Gastrocnemius medialis (tissue), 4 donors: ENCODE measurements around the gene ARHGAP24. TPM values are rescaled to one million over a fixed set of nuclear protein-coding genes. Genes with fewer than 3 reads are reported as not detected.
"Not testable (repeated sequence)": the region's sequence is repeated elsewhere in the genome, so short reads cannot be mapped to it uniquely, and the experiment has no call there.

Experiments
- ATAC-seq, 2 donors: fragments of 150-250 bp; one replicate each; pipeline ENCODE4 v1.9.1; 2016
- DNase-seq, 2 donors: peaks; one replicate each; pipeline ENCODE4 v3.0.0-alpha.2; 2019
- H3K27ac ChIP-seq, 4 donors: fragments of 200-600 bp; sonication (generic); 1 replicate in 1 of 4; 2 replicates in 3 of 4; pipeline ENCODE4 v1.5.1; 2016 to 2018; ENCODE audit warnings: mild to moderate bottlenecking in 2 of 4, moderate library complexity in 1 of 4
- H3K27me3 ChIP-seq, 3 donors: fragments of 200-600 bp; sonication (generic) in 2 of 3; 1 replicate in 1 of 3; 2 replicates in 2 of 3; pipeline versions ENCODE4 v1.5.1 to v1.6.0; 2016 to 2019; ENCODE audit warnings: mild to moderate bottlenecking in 1 of 3, moderate library complexity in 1 of 3
- H3K36me3 ChIP-seq, 2 donors: fragments of 200-600 bp; sonication (generic) in 1 of 2; one replicate each; pipeline ENCODE4 v1.5.1; 2017 to 2018
- H3K4me1 ChIP-seq, 2 donors: fragments of 200-600 bp; sonication (generic) in 1 of 2; one replicate each; pipeline ENCODE4 v1.5.1; 2016 to 2017; ENCODE audit warnings: mild to moderate bottlenecking in 2 of 2
- H3K4me3 ChIP-seq, 4 donors: fragments of 200-600 bp; sonication (generic) in 3 of 4; 1 replicate in 1 of 4; 2 replicates in 3 of 4; pipeline ENCODE4 v1.5.1; 2016 to 2019; ENCODE audit warnings: mild to moderate bottlenecking in 2 of 4
- H3K9me3 ChIP-seq, 3 donors: fragments of 200-600 bp; sonication (generic) in 2 of 3; 1 replicate in 1 of 3; 2 replicates in 2 of 3; pipeline ENCODE4 v1.5.1; 2016 to 2019
- POLR2A ChIP-seq, 2 donors: fragments of 450-650 bp; IDR thresholded peaks; one replicate each; pipeline ENCODE4 v1.6.1; 2017; ENCODE audit warnings: antibody characterized with exemption in 2 of 2, mild to moderate bottlenecking in 2 of 2, moderate library complexity in 2 of 2
- in situ Hi-C, 4 donors: fragments of 200-750 bp; cut with MboI; loops; one replicate each; pipeline versions ENCODE4 v1.15.0 to v1.8.0; 2017; ENCODE audit warnings: low sequenced_read_pairs in 4 of 4
- intact Hi-C: fragments of 100-400 bp; cut with DNase I; formaldehyde crosslinking; loops from one replicate; pipeline ENCODE4 v1.15.1; 2023; ENCODE audit warnings: low total_unique reads
- total RNA-seq, 4 donors: library from RNA; depleted of rRNA; stranded (reverse); fragments of >200 nt; gene quantifications; one replicate each; pipeline versions ENCODE4 v1.1.0 to v1.2.3, GENCODE V29; 2016
- TF ChIP-seq, protein P1 (sequence below), 5 experiments: fragments of 450-650 bp in 3 of 5; fragments of 200-600 bp in 2 of 5; sonication (generic) in 2 of 5; IDR thresholded peaks in 4 of 5; conservative IDR thresholded peaks in 1 of 5; 1 replicate in 4 of 5; 2 replicates in 1 of 5; pipeline ENCODE4 v1.5.1; 2016 to 2019; ENCODE audit warnings: antibody characterized with exemption in 5 of 5, mild to moderate bottlenecking in 3 of 5, moderate library complexity in 3 of 5

The ARHGAP24 gene
- total RNA-seq, 4 donors from 2014 or later = 2.8 to 7.8 (median 5.3) TPM

DNA sequence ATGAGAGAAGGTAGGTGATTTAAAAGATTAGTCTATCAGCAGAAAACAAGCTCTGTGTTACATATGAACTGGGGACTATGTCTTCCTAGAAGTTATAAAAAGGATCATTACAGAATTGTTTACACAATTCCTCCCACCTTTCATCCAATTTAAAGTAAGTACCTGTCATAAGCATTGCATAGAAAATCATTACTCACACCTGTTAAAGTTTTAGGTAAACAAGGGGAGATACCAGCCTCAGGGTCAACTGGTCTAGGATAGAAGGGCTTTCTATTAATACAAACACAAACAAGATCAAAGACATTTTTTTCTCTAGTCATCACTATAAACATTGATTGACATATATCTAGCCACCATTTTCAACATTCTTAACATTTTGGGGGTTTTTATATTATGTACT lies 333.9 kb downstream of the ARHGAP24 start:
- Histone ChIP-seq H3K27me3 (no peaks in the 10 kb centered on the region), H3K27ac (peak overlapping the region in 3 of 4 donors; percentile 41 to 63 (median 52)), H3K4me1 (peaks cover 6 to 19% of the 10 kb centered on the region in 2 donors), H3K36me3 (no peaks in the 10 kb centered on the region), H3K4me3 (no peak overlapping the region), H3K9me3 (no peaks in the 10 kb centered on the region)
- intact Hi-C loops (no loop called here), in situ Hi-C loops (no loop called here)
- TF ChIP-seq, protein P1, sequence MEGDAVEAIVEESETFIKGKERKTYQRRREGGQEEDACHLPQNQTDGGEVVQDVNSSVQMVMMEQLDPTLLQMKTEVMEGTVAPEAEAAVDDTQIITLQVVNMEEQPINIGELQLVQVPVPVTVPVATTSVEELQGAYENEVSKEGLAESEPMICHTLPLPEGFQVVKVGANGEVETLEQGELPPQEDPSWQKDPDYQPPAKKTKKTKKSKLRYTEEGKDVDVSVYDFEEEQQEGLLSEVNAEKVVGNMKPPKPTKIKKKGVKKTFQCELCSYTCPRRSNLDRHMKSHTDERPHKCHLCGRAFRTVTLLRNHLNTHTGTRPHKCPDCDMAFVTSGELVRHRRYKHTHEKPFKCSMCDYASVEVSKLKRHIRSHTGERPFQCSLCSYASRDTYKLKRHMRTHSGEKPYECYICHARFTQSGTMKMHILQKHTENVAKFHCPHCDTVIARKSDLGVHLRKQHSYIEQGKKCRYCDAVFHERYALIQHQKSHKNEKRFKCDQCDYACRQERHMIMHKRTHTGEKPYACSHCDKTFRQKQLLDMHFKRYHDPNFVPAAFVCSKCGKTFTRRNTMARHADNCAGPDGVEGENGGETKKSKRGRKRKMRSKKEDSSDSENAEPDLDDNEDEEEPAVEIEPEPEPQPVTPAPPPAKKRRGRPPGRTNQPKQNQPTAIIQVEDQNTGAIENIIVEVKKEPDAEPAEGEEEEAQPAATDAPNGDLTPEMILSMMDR (IDR thresholded peaks at IDR 0.05 in 4 of 5, conservative IDR thresholded peaks at IDR 0.05 in 1 of 5) = no peak
- no peak for TF ChIP-seq POLR2A (IDR thresholded peaks at IDR 0.05)
- DNase-seq (no peak), ATAC-seq (no peak)

DNA sequence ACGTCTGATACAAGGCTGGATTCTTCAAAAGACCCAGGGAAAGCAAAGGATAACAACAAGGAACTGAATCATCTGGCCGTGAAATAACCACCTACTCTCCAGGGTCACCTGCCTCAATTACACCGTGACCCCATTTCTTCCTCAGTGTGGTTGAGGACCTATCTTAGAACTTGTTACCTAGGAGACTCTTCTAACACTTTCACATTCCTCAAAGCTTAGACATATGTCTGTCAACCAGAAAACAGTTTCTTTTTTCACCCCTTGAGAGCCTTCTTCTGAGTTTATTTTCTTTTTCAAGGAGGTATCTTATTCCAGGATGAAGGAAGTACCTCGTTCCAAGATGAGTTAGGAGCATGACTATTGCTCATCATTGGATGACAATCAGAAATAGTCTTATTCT lies 337.8 kb downstream of the ARHGAP24 start:
- no peak for TF ChIP-seq POLR2A (IDR thresholded peaks at IDR 0.05)
- TF ChIP-seq, protein P1 (IDR thresholded peaks at IDR 0.05 in 4 of 5, conservative IDR thresholded peaks at IDR 0.05 in 1 of 5) = no peak
- no peak for ATAC-seq
- Histone ChIP-seq H3K36me3 (no peaks in the 10 kb centered on the region), H3K27me3 (no peaks in the 10 kb centered on the region), H3K4me3 (no peak overlapping the region), H3K27ac (peak overlapping the region; percentile 21 to 53 (median 30)), H3K4me1 (peaks cover 6 to 12% of the 10 kb centered on the region in 2 donors), H3K9me3 (no peaks in the 10 kb centered on the region)
- no peak for DNase-seq
- in situ Hi-C loops (no loop called here), intact Hi-C loops (no loop called here)

DNA sequence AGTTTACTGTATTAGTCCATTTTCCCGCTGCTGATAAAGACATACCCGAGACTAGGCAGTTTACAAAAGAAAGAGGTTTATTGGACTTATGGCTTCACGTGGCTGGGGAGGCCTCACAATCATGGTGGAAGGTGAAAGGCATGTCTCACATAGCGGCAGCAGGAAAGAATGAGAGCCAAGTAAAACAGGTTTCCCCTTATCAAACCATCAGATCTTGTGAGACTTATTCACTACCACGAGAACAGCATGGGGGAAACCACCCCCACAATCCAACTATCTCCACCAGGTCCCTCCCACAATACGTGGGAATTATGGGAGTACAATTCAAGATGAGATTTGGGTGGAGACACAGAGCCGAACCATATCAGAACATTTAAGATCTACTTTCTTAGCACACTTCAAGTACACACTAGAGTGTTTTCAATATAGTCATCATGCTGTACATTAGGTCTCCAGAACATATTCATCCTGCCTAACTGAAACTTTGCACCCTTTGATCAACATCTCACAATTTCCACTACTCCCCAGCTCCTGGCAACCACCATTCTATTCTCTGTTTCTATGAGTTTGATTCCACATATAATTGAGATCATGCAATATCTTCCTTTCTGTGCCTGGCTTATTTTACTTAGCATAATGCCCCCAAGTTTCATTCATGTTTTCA lies 341.0 kb downstream of the ARHGAP24 start:
- Histone ChIP-seq H3K4me3 (no peak overlapping the region), H3K36me3 (no peaks in the 10 kb centered on the region), H3K27me3 (no peaks in the 10 kb centered on the region), H3K9me3 (no peaks in the 10 kb centered on the region), H3K4me1 (no peaks in the 10 kb centered on the region), H3K27ac (no peak overlapping the region)
- in situ Hi-C loops = no loop called here
- DNase-seq (no peak), ATAC-seq (no peak)
- TF ChIP-seq, protein P1 (IDR thresholded peaks at IDR 0.05 in 4 of 5, conservative IDR thresholded peaks at IDR 0.05 in 1 of 5) = no peak
- intact Hi-C loops = no loop called here

DNA sequence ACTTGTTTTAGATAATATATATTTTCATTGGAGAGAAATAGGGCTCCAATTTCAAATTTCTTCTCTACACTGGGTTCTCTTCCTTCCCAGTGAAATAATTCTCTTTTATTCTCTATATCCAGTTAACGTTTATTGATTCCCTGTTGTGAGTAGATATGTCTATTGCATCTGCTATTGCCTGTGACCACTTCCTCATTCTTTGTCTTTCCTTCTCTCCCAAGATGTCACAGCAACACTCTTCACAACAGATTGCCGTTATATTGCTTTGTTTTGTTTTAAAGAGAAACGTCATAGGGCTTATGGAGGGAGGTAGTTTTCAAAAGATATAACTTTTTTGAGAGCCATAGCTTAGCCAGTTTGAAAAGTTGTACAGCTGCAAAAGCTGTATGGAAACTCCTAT lies 343.8 kb downstream of the ARHGAP24 start:
- no peak for DNase-seq
- TF ChIP-seq, protein P1 (IDR thresholded peaks at IDR 0.05 in 4 of 5, conservative IDR thresholded peaks at IDR 0.05 in 1 of 5) = no peak
- TF ChIP-seq POLR2A (IDR thresholded peaks at IDR 0.05) = no peak
- in situ Hi-C loops (no loop called here), intact Hi-C loops (no loop called here)
- Histone ChIP-seq H3K9me3 (no peaks in the 10 kb centered on the region), H3K27ac (no peak overlapping the region), H3K36me3 (no peaks in the 10 kb centered on the region), H3K27me3 (no peaks in the 10 kb centered on the region), H3K4me3 (no peak overlapping the region), H3K4me1 (peaks cover 0 to 8% of the 10 kb centered on the region in 2 donors)
- no peak for ATAC-seq

DNA sequence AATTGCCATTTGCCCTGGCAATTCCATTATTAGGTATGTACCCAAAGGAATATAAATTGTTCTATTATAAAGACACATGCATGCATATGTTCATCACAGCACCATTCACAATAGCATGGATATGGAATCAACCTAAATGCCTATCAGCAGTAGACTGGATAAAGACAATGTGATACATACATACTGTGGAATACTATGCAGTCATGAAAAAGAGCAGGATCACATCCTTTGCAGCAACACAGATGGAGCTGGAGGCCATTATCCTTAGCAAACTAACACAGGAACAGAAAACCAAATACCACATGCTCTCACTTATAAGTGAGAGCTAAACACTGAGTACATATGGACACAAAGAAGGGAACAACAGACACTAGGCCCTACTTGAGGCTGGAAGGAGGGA lies 345.2 kb downstream of the ARHGAP24 start:
- H3K9me3 ChIP-seq, in situ Hi-C loops, ATAC-seq, H3K27me3 ChIP-seq, H3K27ac ChIP-seq, DNase-seq, H3K4me3 ChIP-seq, H3K36me3 ChIP-seq: not testable (repeated sequence)
- H3K4me1 ChIP-seq = peaks cover 0 to 22% of the 10 kb centered on the region in 2 donors
- intact Hi-C loops = loop anchor here (10.0 kb wide), 3 partner anchors 145 to 865 kb away; no protein-coding TSS in a partner anchor
